B cell (primary cell): ENCODE data around the gene KIN. TPM values are rescaled to one million over a fixed set of nuclear protein-coding genes. Genes with fewer than 3 reads are reported as not detected.

Experiments
- ATAC-seq: fragments of 200-7000 bp; cut with Tn5 transposase; one replicate; pipeline ENCODE4 v1.10.0; 2021; ENCODE audit warnings: low read depth, mild to moderate bottlenecking, moderate number of reproducible peaks, moderate library complexity
- CTCF ChIA-PET: fragments of 350-600 bp; sonication (Branson Sonifier 250); formaldehyde crosslinking; loops from one replicate; lab custom pipeline; 2021; ENCODE audit warnings: antibody characterized with exemption, inconsistent platforms; lab: Charles Lee
- POLR2A ChIA-PET: fragments of 350-600 bp; sonication (Branson Sonifier 250); formaldehyde crosslinking; loops from one replicate; lab custom pipeline; 2021; ENCODE audit warnings: antibody characterized with exemption; lab: Charles Lee
- DNase-seq: peaks from one replicate; pipeline ENCODE4 v3.0.0; 2013
- H2AFZ ChIP-seq: 2 replicates; pipeline ENCODE4 v1.6.1; 2012; ENCODE audit warnings: mild to moderate bottlenecking, low read depth, low read length; ENCODE audit not compliant: insufficient read depth, poor library complexity, severe bottlenecking
- H3K27ac ChIP-seq, 2 donors: 1 replicate in 1 of 2; 2 replicates in 1 of 2; pipeline ENCODE4 v1.5.1; 2012 to 2013; ENCODE audit warnings: low read length in 2 of 2, mild to moderate bottlenecking in 2 of 2, moderate library complexity in 1 of 2
- H3K27me3 ChIP-seq, 4 experiments: fragments of 200-600 bp in 1 of 4; sonication (generic) in 1 of 4; replicated peaks in 1 of 4; 1 replicate in 2 of 4; 2 replicates in 2 of 4; pipeline versions ENCODE4 v1.6.1 to v1.7.0; 2013 to 2016; ENCODE audit warnings: low read length in 3 of 4, mild to moderate bottlenecking in 2 of 4, mixed read lengths in 1 of 4, moderate library complexity in 1 of 4; ENCODE audit not compliant: insufficient read depth in 4 of 4, control insufficient read depth in 3 of 4; ENCODE audit errors: control extremely low read depth in 1 of 4
- H3K36me3 ChIP-seq, 2 experiments: replicated peaks in 1 of 2; 1 replicate in 1 of 2; 2 replicates in 1 of 2; pipeline versions ENCODE4 v1.6.1 to v1.7.1; 2013; ENCODE audit warnings: low read length in 1 of 2; ENCODE audit not compliant: insufficient read depth in 2 of 2, control insufficient read depth in 1 of 2; ENCODE audit errors: control extremely low read depth in 1 of 2, extremely low read depth in 1 of 2
- H3K4me1 ChIP-seq, 2 donors: fragments of 200-600 bp in 1 of 2; sonication (generic) in 1 of 2; 1 replicate in 1 of 2; 2 replicates in 1 of 2; pipeline versions ENCODE4 v1.5.1 to v1.6.1; 2013 to 2017; ENCODE audit warnings: low read length in 2 of 2; ENCODE audit not compliant: control insufficient read depth in 2 of 2, insufficient read depth in 2 of 2
- H3K4me2 ChIP-seq: replicated peaks from 2 replicates; pipeline ENCODE3; 2012; ENCODE audit warnings: mild to moderate bottlenecking, low read depth, low read length; ENCODE audit not compliant: poor library complexity, severe bottlenecking
- H3K4me3 ChIP-seq, 5 experiments: fragments of 200-600 bp in 1 of 5; sonication (generic) in 1 of 5; 1 replicate in 3 of 5; 2 replicates in 2 of 5; pipeline versions ENCODE4 v1.5.1 to v1.7.0; 2011 to 2016; ENCODE audit warnings: low read length in 4 of 5, mild to moderate bottlenecking in 4 of 5, low read depth in 2 of 5, control low read depth in 1 of 5, moderate library complexity in 1 of 5; ENCODE audit not compliant: insufficient read depth in 1 of 5; ENCODE audit errors: control extremely low read depth in 1 of 5, extremely low read depth in 1 of 5
- H3K79me2 ChIP-seq: fragments of 200-600 bp; sonication (generic); one replicate; pipeline ENCODE4 v1.6.0; 2016; ENCODE audit warnings: low read length; ENCODE audit not compliant: control insufficient read depth, insufficient read depth
- H3K9ac ChIP-seq: fragments of 200-600 bp; sonication (generic); 2 replicates; pipeline ENCODE4 v1.6.1; 2017; ENCODE audit warnings: mild to moderate bottlenecking, low read length, moderate library complexity
- H3K9me3 ChIP-seq, 3 donors: one replicate each; pipeline versions ENCODE4 v1.6.1 to v1.7.1; 2013; ENCODE audit warnings: low read length in 2 of 3; ENCODE audit not compliant: control insufficient read depth in 2 of 3, insufficient read depth in 1 of 3; ENCODE audit errors: control extremely low read depth in 1 of 3
- H4K20me1 ChIP-seq: 2 replicates; pipeline ENCODE4 v1.6.0; 2012; ENCODE audit warnings: mild to moderate bottlenecking, low read length; ENCODE audit not compliant: insufficient read depth, control insufficient read depth, poor library complexity, severe bottlenecking
- H3K27ac Mint-ChIP-seq: one replicate; pipeline ENCODE4 v1.8.0; 2021; ENCODE audit warnings: mixed read lengths
- H3K27me3 Mint-ChIP-seq: one replicate; pipeline ENCODE4 v1.8.0; 2021; ENCODE audit warnings: mixed read lengths
- H3K4me1 Mint-ChIP-seq: one replicate; pipeline ENCODE4 v1.8.0; 2021; ENCODE audit warnings: mixed read lengths
- H3K4me3 Mint-ChIP-seq: one replicate; pipeline ENCODE4 v1.8.0; 2021; ENCODE audit warnings: mixed read lengths
- H3K9me3 Mint-ChIP-seq: one replicate; pipeline ENCODE4 v1.8.0; 2022; ENCODE audit warnings: mixed read lengths; ENCODE audit not compliant: insufficient read depth
- CTCF ChIP-seq: fragments of 200-600 bp; IDR thresholded peaks from one replicate; pipeline ENCODE4 v1.8.0; 2022; ENCODE audit warnings: antibody characterized with exemption, mild to moderate bottlenecking
- EZH2 ChIP-seq: IDR thresholded peaks from 2 replicates; pipeline ENCODE4 v1.6.1; 2012; ENCODE audit warnings: borderline replicate concordance, low read depth, mild to moderate bottlenecking, moderate library complexity, low read length; ENCODE audit not compliant: insufficient read depth, poor library complexity, severe bottlenecking
- WGBS: methylation state at CpG from one replicate; pipeline ENCODE4 v1.1.5; 2013; ENCODE audit warnings: missing lambda C conversion rate; ENCODE audit not compliant: insufficient coverage; 5-methylcytosine and 5-hydroxymethylcytosine counted together
- intact Hi-C: fragments of 100-400 bp; cut with micrococcal nuclease; formaldehyde crosslinking; loops from one replicate; pipeline ENCODE4 v1.10.0; 2022
- polyA plus RNA-seq: library from polyadenylated mRNA; depleted of rRNA; stranded (reverse); fragments of >200 nt; gene quantifications from 2 replicates; pipeline ENCODE4 v1.2.3, GENCODE V29; 2012
- total RNA-seq, 2 donors: library from RNA; stranded (reverse); fragments of 120-200 nt in 1 of 2; gene quantifications; 1 replicate in 1 of 2; 2 replicates in 1 of 2; pipeline versions ENCODE4 v1.2.3 to v1.2.4, GENCODE V29; 2013 to 2022

The KIN gene
- total and polyA plus RNA-seq, 2 donors (not counting 1 experiment from before 2014, with no cell fraction given): 3.4 to 16.5 TPM

- Mint-ChIP-seq H3K4me1 (peaks cover 44% of the 10 kb centered on the region), H3K4me3 (no peak overlapping the region), H3K9me3 (no peaks in the 10 kb centered on the region), H3K27ac (no peak overlapping the region), H3K27me3 (no peaks in the 10 kb centered on the region)
- peaks cover 92% of the 10 kb centered on the region for H3K79me2 ChIP-seq
- H4K20me1 ChIP-seq: peaks cover 64% of the 10 kb centered on the region
- DNase-seq (no peak), ATAC-seq (no peak)
- H3K4me2 ChIP-seq: no peak overlapping the region
- peaks cover 4 to 32% of the 10 kb centered on the region in 2 experiments for H3K36me3 ChIP-seq
- POLR2A ChIA-PET: no interaction called here
- intact Hi-C loops: no loop called here
- no peak overlapping the region for H2AFZ ChIP-seq
- H3K9ac ChIP-seq: no peak overlapping the region
- H3K4me1 ChIP-seq: peaks cover 5% of the 10 kb centered on the region in 2 donors
- H3K4me3 ChIP-seq: no peak overlapping the region
- no peak for TF ChIP-seq EZH2
- TF ChIP-seq CTCF: no peak
- no peaks in the 10 kb centered on the region for H3K27me3 ChIP-seq
- WGBS: no CpG with 5 or more reads among the region's 4 CpGs
- H3K9me3 ChIP-seq: no peaks in the 10 kb centered on the region
- no peak overlapping the region for H3K27ac ChIP-seq
- CTCF ChIA-PET: no interaction called here
These were observed 6.6 kb upstream of the KIN start for GRCh38 chr10:7794251-7795026.

GRCh38 chr10:7792541-7792940 is 4.7 kb upstream of the KIN start:
- Histone ChIP-seq H3K4me2 (no peak overlapping the region), H3K27me3 (no peaks in the 10 kb centered on the region), H2AFZ (no peak overlapping the region), H3K9me3 (no peaks in the 10 kb centered on the region), H3K4me1 (peaks cover 14 to 15% of the 10 kb centered on the region in 2 donors), H3K79me2 (peaks cover 100% of the 10 kb centered on the region), H3K9ac (no peak overlapping the region), H4K20me1 (peaks cover 73% of the 10 kb centered on the region), H3K36me3 (peaks cover 0 to 14% of the 10 kb centered on the region in 2 experiments), H3K27ac (no peak overlapping the region), H3K4me3 (no peak overlapping the region)
- Mint-ChIP-seq H3K4me3 (no peak overlapping the region), H3K27ac (no peak overlapping the region), H3K9me3 (no peaks in the 10 kb centered on the region), H3K4me1 (peaks cover 54% of the 10 kb centered on the region), H3K27me3 (no peaks in the 10 kb centered on the region)
- intact Hi-C loops: no loop called here
- 80% methylated on average over 1 of the region's 1 CpG for WGBS
- TF ChIP-seq EZH2 (no peak), CTCF (no peak)
- DNase-seq: no peak
- ChIA-PET CTCF (interaction anchor here (0.9 to 2.0 kb wide), 2 partner anchors 24 to 267 kb away, joined by 4 read pairs; no protein-coding TSS in a partner anchor), POLR2A (interaction anchor here (1.3 kb wide), 1 partner anchor 26 kb away, joined by 3 read pairs; the partner anchor contains the start of gene TAF3)
- no peak for ATAC-seq
